C4-2B (cell line): Measurements from ENCODE around the gene SELENOS.

ENCODE experiments used
- CTCF ChIP-seq: fragments of 450-650 bp; conservative IDR thresholded peaks from 2 replicates; pipeline ENCODE4 v1.5.1; 2017; ENCODE audit warnings: mild to moderate bottlenecking
- ZFX ChIP-seq: fragments of 450-650 bp; IDR thresholded peaks from 2 replicates; pipeline ENCODE4 v1.6.1; 2017

DNA sequence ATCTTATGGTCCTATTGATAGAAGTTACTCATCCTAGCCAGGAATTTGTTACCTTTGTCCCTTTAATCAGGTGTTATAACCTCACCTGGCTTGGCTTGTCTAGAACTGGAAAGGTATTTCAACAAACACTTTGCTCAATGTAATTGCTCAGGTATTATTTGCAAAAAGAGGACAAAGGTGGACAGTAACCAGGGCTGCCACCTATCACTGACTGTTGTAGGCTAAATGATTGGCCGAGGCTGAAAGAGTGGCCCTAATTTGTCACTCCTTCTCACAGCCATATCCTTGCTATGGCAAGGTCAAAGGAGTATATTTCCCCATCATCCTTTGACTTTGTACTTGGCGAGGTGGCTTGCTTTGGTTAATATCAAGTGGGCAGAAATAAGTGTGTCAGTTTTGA is 2.7 kb upstream of the SELENOS start:
- TF ChIP-seq CTCF (no peak), ZFX (no peak)
